Measurements from ENCODE around the gene PERP. TPM values are rescaled to one million over a fixed set of nuclear protein-coding genes. Genes with fewer than 3 reads are reported as not detected.

Gene PERP
- total and polyA plus RNA-seq, 2 donors (not counting 1 experiment from before 2014, with no cell fraction given) = 39.3 to 85.4 TPM

DNA sequence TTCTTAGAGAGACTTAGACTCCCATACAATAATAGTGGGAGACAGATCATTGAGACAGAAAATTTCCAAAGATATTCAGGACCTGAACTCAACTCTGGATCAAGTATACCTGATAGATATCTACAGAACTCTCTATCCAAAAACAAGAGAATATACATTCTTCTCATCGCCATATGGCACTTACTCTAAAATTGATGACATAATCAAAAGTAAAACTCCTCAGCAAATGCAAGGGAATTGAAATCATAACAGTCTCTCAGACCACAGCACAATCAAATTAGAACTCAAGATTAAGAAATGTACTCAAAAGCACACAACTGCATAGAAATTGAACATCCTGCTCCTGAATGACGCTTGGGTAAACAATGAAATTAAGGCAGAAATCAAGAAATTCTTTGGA is 28.7 kb downstream of the PERP start:
- H3K9me3 ChIP-seq (ENCODE audit: control insufficient read depth, insufficient read depth, low read depth, low read length) = no peaks in the 10 kb centered on the region
- no peaks in the 10 kb centered on the region for H4K20me1 ChIP-seq (ENCODE audit: control insufficient read depth, extremely low read depth, insufficient read depth, low read length)
- H3K4me2 ChIP-seq (ENCODE audit: extremely low read depth, insufficient read depth, low read length) = no peak overlapping the region
- no peak for DNase-seq (ENCODE audit: low read depth in 2 of 2)
- no peak overlapping the region for H3K27ac ChIP-seq (ENCODE audit: insufficient read depth, low read length)
- no peak overlapping the region for H3K4me3 ChIP-seq (replicated peaks in 1 of 4; ENCODE audit: control extremely low read depth in 1 of 4, insufficient read depth in 1 of 4, low read depth in 3 of 4, low read length in 4 of 4)
- no peaks in the 10 kb centered on the region for H3K27me3 ChIP-seq (ENCODE audit: control insufficient read depth, insufficient read depth, low read length)
- no peak overlapping the region for H2AFZ ChIP-seq (ENCODE audit: low read length)
- no peak overlapping the region for H3K9ac ChIP-seq (ENCODE audit: insufficient read depth, low read length)
- no peaks in the 10 kb centered on the region for H3K36me3 ChIP-seq (ENCODE audit: control insufficient read depth, insufficient read depth, low read length)
- no peaks in the 10 kb centered on the region for H3K4me1 ChIP-seq (ENCODE audit: control insufficient read depth, extremely low read depth, insufficient read depth, low read length)
- TF ChIP-seq EZH2 (IDR thresholded peaks at IDR 0.05; ENCODE audit: low read length, missing control alignments) = no peak
- no peaks in the 10 kb centered on the region for H3K79me2 ChIP-seq (ENCODE audit: control insufficient read depth, insufficient read depth, low read length)

DNA sequence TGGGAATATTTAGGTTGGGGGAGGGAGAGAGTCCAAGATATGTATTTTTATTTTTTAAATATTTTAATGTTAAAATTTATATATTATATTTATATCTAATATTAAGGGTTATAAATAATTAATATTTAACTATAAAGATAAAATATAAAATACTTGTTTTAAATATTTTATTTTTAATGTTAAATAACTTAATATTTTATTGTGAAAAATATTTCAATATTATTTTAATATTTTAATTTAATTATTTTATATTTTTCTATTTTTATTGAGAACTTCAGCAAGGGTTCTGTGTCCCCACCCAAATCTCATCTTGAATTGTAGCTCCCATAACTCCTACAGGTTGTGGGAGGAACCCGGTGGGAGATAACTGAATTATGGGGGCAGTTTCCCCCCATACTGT is 34.0 kb downstream of the PERP start:
- no peak overlapping the region for H3K27ac ChIP-seq (ENCODE audit: insufficient read depth, low read length)
- H3K79me2 ChIP-seq (ENCODE audit: control insufficient read depth, insufficient read depth, low read length) = no peaks in the 10 kb centered on the region
- H3K27me3 ChIP-seq (ENCODE audit: control insufficient read depth, insufficient read depth, low read length) = no peaks in the 10 kb centered on the region
- no peak overlapping the region for H3K4me3 ChIP-seq (replicated peaks in 1 of 4; ENCODE audit: control extremely low read depth in 1 of 4, insufficient read depth in 1 of 4, low read depth in 3 of 4, low read length in 4 of 4)
- H3K36me3 ChIP-seq (ENCODE audit: control insufficient read depth, insufficient read depth, low read length) = no peaks in the 10 kb centered on the region
- no peaks in the 10 kb centered on the region for H3K4me1 ChIP-seq (ENCODE audit: control insufficient read depth, extremely low read depth, insufficient read depth, low read length)
- H2AFZ ChIP-seq (ENCODE audit: low read length) = no peak overlapping the region
- H3K9me3 ChIP-seq (ENCODE audit: control insufficient read depth, insufficient read depth, low read depth, low read length) = no peaks in the 10 kb centered on the region
- no peaks in the 10 kb centered on the region for H4K20me1 ChIP-seq (ENCODE audit: control insufficient read depth, extremely low read depth, insufficient read depth, low read length)
- H3K4me2 ChIP-seq (ENCODE audit: extremely low read depth, insufficient read depth, low read length) = no peak overlapping the region
- H3K9ac ChIP-seq (ENCODE audit: insufficient read depth, low read length) = no peak overlapping the region
- DNase-seq (ENCODE audit: low read depth in 2 of 2) = no peak
- TF ChIP-seq, protein P1, sequence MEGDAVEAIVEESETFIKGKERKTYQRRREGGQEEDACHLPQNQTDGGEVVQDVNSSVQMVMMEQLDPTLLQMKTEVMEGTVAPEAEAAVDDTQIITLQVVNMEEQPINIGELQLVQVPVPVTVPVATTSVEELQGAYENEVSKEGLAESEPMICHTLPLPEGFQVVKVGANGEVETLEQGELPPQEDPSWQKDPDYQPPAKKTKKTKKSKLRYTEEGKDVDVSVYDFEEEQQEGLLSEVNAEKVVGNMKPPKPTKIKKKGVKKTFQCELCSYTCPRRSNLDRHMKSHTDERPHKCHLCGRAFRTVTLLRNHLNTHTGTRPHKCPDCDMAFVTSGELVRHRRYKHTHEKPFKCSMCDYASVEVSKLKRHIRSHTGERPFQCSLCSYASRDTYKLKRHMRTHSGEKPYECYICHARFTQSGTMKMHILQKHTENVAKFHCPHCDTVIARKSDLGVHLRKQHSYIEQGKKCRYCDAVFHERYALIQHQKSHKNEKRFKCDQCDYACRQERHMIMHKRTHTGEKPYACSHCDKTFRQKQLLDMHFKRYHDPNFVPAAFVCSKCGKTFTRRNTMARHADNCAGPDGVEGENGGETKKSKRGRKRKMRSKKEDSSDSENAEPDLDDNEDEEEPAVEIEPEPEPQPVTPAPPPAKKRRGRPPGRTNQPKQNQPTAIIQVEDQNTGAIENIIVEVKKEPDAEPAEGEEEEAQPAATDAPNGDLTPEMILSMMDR (conservative IDR thresholded peaks at IDR 0.05 in 1 of 2, IDR thresholded peaks at IDR 0.05 in 1 of 2; ENCODE audit: low read depth in 1 of 2, low read length in 2 of 2) = no peak
- no peak for TF ChIP-seq EZH2 (IDR thresholded peaks at IDR 0.05; ENCODE audit: low read length, missing control alignments)

DNA sequence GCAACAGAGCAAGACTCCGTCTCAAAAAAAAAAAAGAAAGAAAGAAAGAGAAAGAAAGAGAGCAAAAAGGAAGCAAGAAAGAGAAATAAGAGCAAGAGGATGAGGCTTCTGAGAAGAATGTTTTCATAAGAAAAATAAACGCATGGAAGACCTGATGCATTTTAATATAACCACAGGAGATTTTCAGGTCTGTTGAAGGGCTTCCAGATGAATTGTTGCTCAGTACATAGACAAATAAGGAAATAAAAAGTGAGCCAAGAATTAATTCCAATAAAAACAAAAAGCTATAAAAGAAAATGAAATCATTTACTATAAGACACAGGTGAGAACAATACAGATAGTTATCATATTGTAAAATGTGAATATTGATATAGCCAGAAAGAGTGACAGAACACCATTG is 43.5 kb downstream of the PERP start:
- no peak for TF ChIP-seq EZH2 (IDR thresholded peaks at IDR 0.05; ENCODE audit: low read length, missing control alignments)
- TF ChIP-seq, protein P1 (conservative IDR thresholded peaks at IDR 0.05 in 1 of 2, IDR thresholded peaks at IDR 0.05 in 1 of 2; ENCODE audit: low read depth in 1 of 2, low read length in 2 of 2) = no peak
- Histone ChIP-seq H3K36me3 (ENCODE audit: control insufficient read depth, insufficient read depth, low read length) (no peaks in the 10 kb centered on the region), H2AFZ (ENCODE audit: low read length) (no peak overlapping the region), H3K27ac (ENCODE audit: insufficient read depth, low read length) (no peak overlapping the region), H3K4me2 (ENCODE audit: extremely low read depth, insufficient read depth, low read length) (no peak overlapping the region), H3K4me1 (ENCODE audit: control insufficient read depth, extremely low read depth, insufficient read depth, low read length) (no peaks in the 10 kb centered on the region), H3K9me3 (ENCODE audit: control insufficient read depth, insufficient read depth, low read depth, low read length) (no peaks in the 10 kb centered on the region), H3K79me2 (ENCODE audit: control insufficient read depth, insufficient read depth, low read length) (no peaks in the 10 kb centered on the region), H4K20me1 (ENCODE audit: control insufficient read depth, extremely low read depth, insufficient read depth, low read length) (no peaks in the 10 kb centered on the region), H3K9ac (ENCODE audit: insufficient read depth, low read length) (no peak overlapping the region), H3K27me3 (ENCODE audit: control insufficient read depth, insufficient read depth, low read length) (no peaks in the 10 kb centered on the region), H3K4me3 (replicated peaks in 1 of 4; ENCODE audit: control extremely low read depth in 1 of 4, insufficient read depth in 1 of 4, low read depth in 3 of 4, low read length in 4 of 4) (no peak overlapping the region)
- DNase-seq (ENCODE audit: low read depth in 2 of 2) = peak in 1 of 2 donors; percentile 6
